Prostate gland (tissue), 2 donors: ENCODE results near the gene PLXNC1.

ENCODE experiments used
- POLR2A ChIP-seq: fragments of 450-650 bp; IDR thresholded peaks from one replicate; pipeline ENCODE4 v1.6.1; 2016; ENCODE audit warnings: antibody characterized with exemption, mild to moderate bottlenecking
- POLR2AphosphoS5 ChIP-seq: sonication (generic); formaldehyde crosslinking; IDR thresholded peaks from one replicate; pipeline ENCODE4 v1.6.1; 2017; ENCODE audit warnings: antibody characterized with exemption
- TF ChIP-seq, protein P1 (sequence below), 4 experiments: fragments of 200-600 bp in 2 of 4; fragments of 450-650 bp in 2 of 4; sonication (generic) in 2 of 4; IDR thresholded peaks; 1 replicate in 3 of 4; 2 replicates in 1 of 4; pipeline ENCODE4 v1.5.1; 2016 to 2019; ENCODE audit warnings: antibody characterized with exemption in 4 of 4, mild to moderate bottlenecking in 2 of 4, moderate library complexity in 2 of 4

DNA sequence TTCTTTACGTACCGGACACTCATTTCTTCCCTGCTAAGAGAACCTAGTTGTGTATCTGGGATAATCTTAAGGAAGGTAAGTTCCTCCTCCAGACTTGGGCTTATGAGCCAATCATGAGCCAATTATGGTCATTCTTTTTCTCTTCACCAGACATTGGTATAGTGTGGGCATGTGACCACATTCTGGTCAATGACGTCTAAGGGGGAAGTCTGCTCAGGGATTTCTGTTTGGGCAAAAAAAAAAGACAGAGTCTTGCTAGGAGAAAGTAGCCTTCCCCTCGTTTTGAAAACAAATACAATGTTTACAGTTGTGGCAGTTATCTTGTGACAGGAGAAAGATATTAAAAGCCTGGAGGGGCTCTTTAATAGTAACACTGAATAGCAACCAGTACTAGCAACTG, 20.1 kb upstream of the PLXNC1 start:
- TF ChIP-seq, protein P1, sequence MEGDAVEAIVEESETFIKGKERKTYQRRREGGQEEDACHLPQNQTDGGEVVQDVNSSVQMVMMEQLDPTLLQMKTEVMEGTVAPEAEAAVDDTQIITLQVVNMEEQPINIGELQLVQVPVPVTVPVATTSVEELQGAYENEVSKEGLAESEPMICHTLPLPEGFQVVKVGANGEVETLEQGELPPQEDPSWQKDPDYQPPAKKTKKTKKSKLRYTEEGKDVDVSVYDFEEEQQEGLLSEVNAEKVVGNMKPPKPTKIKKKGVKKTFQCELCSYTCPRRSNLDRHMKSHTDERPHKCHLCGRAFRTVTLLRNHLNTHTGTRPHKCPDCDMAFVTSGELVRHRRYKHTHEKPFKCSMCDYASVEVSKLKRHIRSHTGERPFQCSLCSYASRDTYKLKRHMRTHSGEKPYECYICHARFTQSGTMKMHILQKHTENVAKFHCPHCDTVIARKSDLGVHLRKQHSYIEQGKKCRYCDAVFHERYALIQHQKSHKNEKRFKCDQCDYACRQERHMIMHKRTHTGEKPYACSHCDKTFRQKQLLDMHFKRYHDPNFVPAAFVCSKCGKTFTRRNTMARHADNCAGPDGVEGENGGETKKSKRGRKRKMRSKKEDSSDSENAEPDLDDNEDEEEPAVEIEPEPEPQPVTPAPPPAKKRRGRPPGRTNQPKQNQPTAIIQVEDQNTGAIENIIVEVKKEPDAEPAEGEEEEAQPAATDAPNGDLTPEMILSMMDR (IDR thresholded peaks at IDR 0.05), result no peak
- TF ChIP-seq POLR2AphosphoS5 (no peak), POLR2A (no peak)
